ENCODE results near the gene RBMS3.

- TF ChIP-seq CTCF (IDR thresholded peaks at IDR 0.05; ENCODE audit: insufficient read depth, low read depth, low read length), result no peak
- no peak for TF ChIP-seq EZH2 (IDR thresholded peaks at IDR 0.05; ENCODE audit: insufficient read depth, low read length)
These were observed 206.0 kb downstream of the RBMS3 start for GRCh38 chr3:29486917-29487316.
